H9 (cell line): ENCODE results near the gene MTMR3. TPM values are rescaled to one million over a fixed set of nuclear protein-coding genes. Genes with fewer than 3 reads are reported as not detected.

Experiments used
- DNase-seq: peaks from one replicate; pipeline ENCODE4 v3.0.0-alpha.2; 2017
- H2AFZ ChIP-seq: one replicate; pipeline ENCODE4 v1.6.1; 2013; ENCODE audit warnings: mild to moderate bottlenecking, low read length, control low read depth, moderate library complexity
- H2AK5ac ChIP-seq: 2 replicates; pipeline ENCODE4 v1.6.1; 2013; ENCODE audit warnings: low read length, control low read depth, mixed read lengths; ENCODE audit not compliant: insufficient read length
- H2BK120ac ChIP-seq: one replicate; pipeline ENCODE4 v1.6.1; 2013; ENCODE audit warnings: low read depth, mild to moderate bottlenecking, low read length, control low read depth, inconsistent platforms; ENCODE audit not compliant: poor library complexity, severe bottlenecking
- H2BK12ac ChIP-seq: 2 replicates; pipeline ENCODE4 v1.6.1; 2013; ENCODE audit warnings: low read length, control low read depth, mixed read lengths, low read depth; ENCODE audit not compliant: insufficient read length
- H2BK15ac ChIP-seq: 2 replicates; pipeline ENCODE4 v1.6.1; 2013; ENCODE audit warnings: low read depth, low read length, control low read depth
- H2BK20ac ChIP-seq: one replicate; pipeline ENCODE4 v1.6.1; 2013; ENCODE audit warnings: low read depth, mild to moderate bottlenecking, low read length, control low read depth, inconsistent platforms; ENCODE audit not compliant: poor library complexity, severe bottlenecking
- H2BK5ac ChIP-seq: 2 replicates; pipeline ENCODE4 v1.6.1; 2013; ENCODE audit warnings: low read length, control low read depth, mixed read lengths; ENCODE audit not compliant: insufficient read length
- H3K14ac ChIP-seq: 2 replicates; pipeline ENCODE4 v1.6.1; 2013; ENCODE audit warnings: low read length, control low read depth; ENCODE audit not compliant: insufficient read depth
- H3K18ac ChIP-seq: 2 replicates; pipeline ENCODE4 v1.6.1; 2013; ENCODE audit warnings: low read depth, mild to moderate bottlenecking, mixed read lengths, low read length, control low read depth; ENCODE audit not compliant: insufficient read length
- H3K23ac ChIP-seq: 2 replicates; pipeline ENCODE4 v1.6.1; 2013; ENCODE audit warnings: low read length, control low read depth, mixed read lengths, low read depth; ENCODE audit not compliant: insufficient read length
- H3K23me2 ChIP-seq: 2 replicates; pipeline ENCODE4 v1.6.1; 2013; ENCODE audit warnings: low read depth, mild to moderate bottlenecking, mixed read lengths, low read length, control low read depth; ENCODE audit not compliant: insufficient read length, poor library complexity, severe bottlenecking
- H3K27ac ChIP-seq: 2 replicates; pipeline ENCODE4 v1.5.1; 2013; ENCODE audit warnings: low read length, control low read depth, mixed read lengths, low read depth; ENCODE audit not compliant: insufficient read length
- H3K27me3 ChIP-seq: 2 replicates; pipeline ENCODE4 v1.6.1; 2013; ENCODE audit warnings: low read length, control low read depth, inconsistent platforms; ENCODE audit not compliant: insufficient read depth
- H3K4ac ChIP-seq: 2 replicates; pipeline ENCODE4 v1.6.1; 2013; ENCODE audit warnings: low read depth, mild to moderate bottlenecking, control low read depth, inconsistent platforms, low read length, moderate library complexity
- H3K4me1 ChIP-seq: 2 replicates; pipeline ENCODE4 v1.6.1; 2013; ENCODE audit warnings: low read length, control low read depth, inconsistent platforms; ENCODE audit not compliant: insufficient read depth
- H3K4me2 ChIP-seq: 2 replicates; pipeline ENCODE4 v1.6.1; 2013; ENCODE audit warnings: low read length, control low read depth, mixed read lengths; ENCODE audit not compliant: insufficient read length, insufficient read depth
- H3K56ac ChIP-seq: 2 replicates; pipeline ENCODE4 v1.6.1; 2013; ENCODE audit warnings: low read depth, mild to moderate bottlenecking, mixed read lengths, low read length, control low read depth; ENCODE audit not compliant: insufficient read length
- H3K79me1 ChIP-seq: 2 replicates; pipeline ENCODE4 v1.6.1; 2013; ENCODE audit warnings: low read depth, mild to moderate bottlenecking, moderate library complexity, low read length, control low read depth, inconsistent platforms; ENCODE audit not compliant: insufficient read depth, poor library complexity, severe bottlenecking
- H3K79me2 ChIP-seq: 2 replicates; pipeline ENCODE4 v1.6.1; 2013; ENCODE audit warnings: low read length, control low read depth, inconsistent platforms; ENCODE audit not compliant: insufficient read depth
- H3K9ac ChIP-seq: 2 replicates; pipeline ENCODE4 v1.6.1; 2013; ENCODE audit warnings: low read length, control low read depth, mixed read lengths; ENCODE audit not compliant: insufficient read length; ENCODE audit errors: extremely low read depth
- H3K9me3 ChIP-seq: one replicate; pipeline ENCODE4 v1.6.1; 2013; ENCODE audit warnings: low read depth, low read length, inconsistent platforms; ENCODE audit not compliant: control insufficient read depth
- H3T11ph ChIP-seq: one replicate; pipeline ENCODE4 v1.6.1; 2013; ENCODE audit warnings: mild to moderate bottlenecking, low read length, control low read depth, inconsistent platforms
- H4K20me1 ChIP-seq: one replicate; pipeline ENCODE4 v1.6.1; 2013; ENCODE audit not compliant: control insufficient read depth, insufficient read length, insufficient read depth
- H4K5ac ChIP-seq: 2 replicates; pipeline ENCODE4 v1.6.1; 2013; ENCODE audit warnings: low read depth, mild to moderate bottlenecking, mixed read lengths, low read length, control low read depth; ENCODE audit not compliant: insufficient read length
- H4K8ac ChIP-seq: replicated peaks from 2 replicates; pipeline ENCODE4 v1.6.1; 2013; ENCODE audit warnings: low read length, control low read depth, mixed read lengths, low read depth; ENCODE audit not compliant: insufficient read length
- H4K91ac ChIP-seq: 2 replicates; pipeline ENCODE4 v1.6.1; 2013; ENCODE audit warnings: low read depth, mild to moderate bottlenecking, moderate library complexity, mixed read lengths, low read length, control low read depth; ENCODE audit not compliant: insufficient read length
- H3K27ac Mint-ChIP-seq, 3 experiments: 2 replicates in 2 of 3; 3 replicates in 1 of 3; pipeline ENCODE4 v1.8.0; 2020 to 2021; ENCODE audit warnings: mixed read lengths in 3 of 3, mild to moderate bottlenecking in 1 of 3, moderate library complexity in 1 of 3
- H3K27me3 Mint-ChIP-seq: 2 replicates; pipeline ENCODE4 v1.8.0; 2021; ENCODE audit warnings: low read depth, mild to moderate bottlenecking, moderate library complexity, mixed read lengths
- H3K36me3 Mint-ChIP-seq, 3 experiments: 2 replicates in 2 of 3; 3 replicates in 1 of 3; pipeline ENCODE4 v1.8.0; 2020 to 2021; ENCODE audit warnings: low read depth in 3 of 3, mixed read lengths in 3 of 3; ENCODE audit not compliant: insufficient read depth in 1 of 3
- H3K4me1 Mint-ChIP-seq, 2 experiments: 2 replicates each; pipeline ENCODE4 v1.8.0; 2020; ENCODE audit warnings: mixed read lengths in 2 of 2
- H3K4me3 Mint-ChIP-seq, 2 experiments: 2 replicates in 1 of 2; 3 replicates in 1 of 2; pipeline ENCODE4 v1.8.0; 2020 to 2021; ENCODE audit warnings: mild to moderate bottlenecking in 2 of 2, mixed read lengths in 2 of 2, moderate library complexity in 1 of 2
- H3K9me3 Mint-ChIP-seq, 2 experiments: 2 replicates in 1 of 2; 3 replicates in 1 of 2; pipeline ENCODE4 v1.8.0; 2020; ENCODE audit warnings: mild to moderate bottlenecking in 2 of 2, mixed read lengths in 2 of 2, moderate library complexity in 1 of 2
- WGBS: extraction: QIAGEN DNeasy Blood & Tissue Kit; methylation state at CpG from one replicate; pipeline ENCODE4 v1.1.7; 2013; ENCODE audit warnings: missing lambda C conversion rate, low lambda C conversion rate, mixed read lengths; ENCODE audit not compliant: insufficient read length; ENCODE audit errors: extremely low coverage; 5-methylcytosine and 5-hydroxymethylcytosine counted together
- total RNA-seq: library from RNA; stranded (reverse); gene quantifications from 2 replicates; pipeline ENCODE4 v1.2.1, GENCODE V29; 2021
- TF ChIP-seq, protein P1 (sequence below): fragments of 200-600 bp; sonication (generic); conservative IDR thresholded peaks from 3 replicates; pipeline ENCODE4 v1.8.0; 2021; ENCODE audit warnings: antibody characterized with exemption, mild to moderate bottlenecking

Gene MTMR3
- total RNA-seq, 1 experiment from 2014 or later = 19.8 TPM

DNA sequence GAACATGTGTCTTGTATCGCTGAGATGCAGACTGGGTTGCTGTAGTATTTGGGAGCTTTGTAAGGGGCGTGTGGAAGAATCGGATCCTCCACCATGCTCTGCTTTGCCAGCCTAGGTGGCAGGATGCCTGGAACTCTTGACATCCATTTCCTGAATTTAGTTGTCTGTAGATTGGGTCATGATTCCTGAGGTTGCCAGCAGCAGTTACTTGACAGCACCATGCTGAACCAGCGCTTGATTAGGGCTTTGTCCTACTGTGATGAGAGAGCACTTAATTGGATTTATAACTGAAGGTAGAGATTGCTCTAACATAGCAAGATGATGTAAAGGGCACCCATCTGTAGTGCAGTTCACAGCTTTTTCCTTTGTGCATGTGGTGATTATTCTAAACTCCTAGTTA is 121.7 kb downstream of the MTMR3 start:
- Histone ChIP-seq H3K4ac (no peak overlapping the region), H3K27ac (no peak overlapping the region), H2AFZ (no peak overlapping the region), H3K18ac (no peak overlapping the region), H3K79me2 (no peaks in the 10 kb centered on the region), H2BK120ac (no peak overlapping the region), H3K4me1 (no peaks in the 10 kb centered on the region; the same call in 1 of the 2 replicates), H3K23me2 (no peaks in the 10 kb centered on the region), H3K14ac (no peak overlapping the region), H3K23ac (no peak overlapping the region), H2AK5ac (no peak overlapping the region), H3K9ac (no peak overlapping the region), H2BK15ac (no peak overlapping the region), H4K5ac (no peak overlapping the region), H3K27me3 (no peaks in the 10 kb centered on the region), H3T11ph (no peak overlapping the region), H3K4me2 (no peak overlapping the region), H2BK5ac (no peak overlapping the region), H3K56ac (no peak overlapping the region), H2BK12ac (no peak overlapping the region), H3K79me1 (no peaks in the 10 kb centered on the region), H2BK20ac (no peak overlapping the region), H4K20me1 (no peaks in the 10 kb centered on the region), H4K91ac (no peak overlapping the region), H4K8ac (no peak overlapping the region), H3K9me3 (no peaks in the 10 kb centered on the region)
- H3K9me3 Mint-ChIP-seq = no peaks in the 10 kb centered on the region
- H3K4me1 Mint-ChIP-seq = peaks cover 25 to 31% of the 10 kb centered on the region in 2 experiments
- peaks cover 0 to 26% (median 13%) of the 10 kb centered on the region in 3 experiments; a peak in 6 of 7 replicates for H3K36me3 Mint-ChIP-seq
- no CpG with 5 or more reads among the region's 4 CpGs for WGBS
- no peaks in the 10 kb centered on the region for H3K27me3 Mint-ChIP-seq
- H3K27ac Mint-ChIP-seq = peak overlapping the region in 2 of 3 experiments; percentile 37 to 63; a peak in 2 of 7 replicates
- DNase-seq = no peak
- TF ChIP-seq, protein P1, sequence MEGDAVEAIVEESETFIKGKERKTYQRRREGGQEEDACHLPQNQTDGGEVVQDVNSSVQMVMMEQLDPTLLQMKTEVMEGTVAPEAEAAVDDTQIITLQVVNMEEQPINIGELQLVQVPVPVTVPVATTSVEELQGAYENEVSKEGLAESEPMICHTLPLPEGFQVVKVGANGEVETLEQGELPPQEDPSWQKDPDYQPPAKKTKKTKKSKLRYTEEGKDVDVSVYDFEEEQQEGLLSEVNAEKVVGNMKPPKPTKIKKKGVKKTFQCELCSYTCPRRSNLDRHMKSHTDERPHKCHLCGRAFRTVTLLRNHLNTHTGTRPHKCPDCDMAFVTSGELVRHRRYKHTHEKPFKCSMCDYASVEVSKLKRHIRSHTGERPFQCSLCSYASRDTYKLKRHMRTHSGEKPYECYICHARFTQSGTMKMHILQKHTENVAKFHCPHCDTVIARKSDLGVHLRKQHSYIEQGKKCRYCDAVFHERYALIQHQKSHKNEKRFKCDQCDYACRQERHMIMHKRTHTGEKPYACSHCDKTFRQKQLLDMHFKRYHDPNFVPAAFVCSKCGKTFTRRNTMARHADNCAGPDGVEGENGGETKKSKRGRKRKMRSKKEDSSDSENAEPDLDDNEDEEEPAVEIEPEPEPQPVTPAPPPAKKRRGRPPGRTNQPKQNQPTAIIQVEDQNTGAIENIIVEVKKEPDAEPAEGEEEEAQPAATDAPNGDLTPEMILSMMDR = no peak
- H3K4me3 Mint-ChIP-seq = no peak overlapping the region
